ENCODE results near the gene MAGI1. TPM values are rescaled to one million over a fixed set of nuclear protein-coding genes. Genes with fewer than 3 reads are reported as not detected.

MAGI1 gene
- total and polyA plus RNA-seq, 2 donors (not counting 1 experiment from before 2014, with no cell fraction given), result 0.10 to 0.22 TPM

DNA sequence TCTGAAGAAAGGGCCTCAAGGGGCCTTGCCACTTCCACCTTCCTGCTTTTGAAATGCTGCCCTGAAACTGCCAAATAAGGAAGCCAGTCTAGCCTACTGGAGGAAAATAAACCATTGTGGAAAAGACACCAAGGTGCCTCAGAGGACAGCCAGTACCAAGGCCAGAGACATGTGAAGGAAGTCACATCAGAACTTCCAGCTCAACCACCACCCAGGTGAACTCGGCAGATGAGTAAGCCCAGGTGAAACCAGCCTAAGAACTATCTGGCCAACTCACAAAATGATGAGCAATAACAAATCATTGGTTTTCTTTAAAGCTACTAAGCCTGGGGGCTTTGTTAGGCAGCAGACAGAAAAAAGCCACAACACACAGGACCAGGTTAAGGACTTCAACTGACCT, 103.0 kb downstream of the MAGI1 start:
- H3K4me1 ChIP-seq (ENCODE audit: control insufficient read depth in 2 of 2, insufficient read depth in 2 of 2, low read length in 2 of 2), result no peaks in the 10 kb centered on the region
- ChIA-PET CTCF (no interaction called here), POLR2A (no interaction called here)
- ATAC-seq (ENCODE audit: low read depth) (no peak), DNase-seq (no peak)
- no peak overlapping the region for H3K4me2 ChIP-seq (replicated peaks; ENCODE audit: low read depth, low read length, poor library complexity, severe bottlenecking)
- no peak overlapping the region for H3K27ac ChIP-seq (ENCODE audit: low read length in 2 of 2)
- no peak overlapping the region for H3K9ac ChIP-seq (ENCODE audit: low read length)
- H4K20me1 ChIP-seq (ENCODE audit: control insufficient read depth, insufficient read depth, low read length, poor library complexity, severe bottlenecking), result no peaks in the 10 kb centered on the region
- Mint-ChIP-seq H3K4me3 (no peak overlapping the region), H3K27ac (no peak overlapping the region), H3K4me1 (no peaks in the 10 kb centered on the region), H3K9me3 (ENCODE audit: insufficient read depth) (peaks cover 4% of the 10 kb centered on the region), H3K27me3 (no peaks in the 10 kb centered on the region)
- no peaks in the 10 kb centered on the region for H3K36me3 ChIP-seq (replicated peaks in 1 of 2; ENCODE audit: control extremely low read depth in 1 of 2, control insufficient read depth in 1 of 2, extremely low read depth in 1 of 2, insufficient read depth in 2 of 2, low read length in 1 of 2)
- H3K9me3 ChIP-seq (ENCODE audit: control extremely low read depth in 1 of 3, control insufficient read depth in 2 of 3, insufficient read depth in 1 of 3, low read length in 2 of 3), result peaks cover 0 to 4% (median 0%) of the 10 kb centered on the region in 3 donors
- no peaks in the 10 kb centered on the region for H3K79me2 ChIP-seq (ENCODE audit: control insufficient read depth, insufficient read depth, low read length)
- 64% methylated on average over 1 of the region's 1 CpG for WGBS (ENCODE audit: insufficient coverage)
- intact Hi-C loops (cut with micrococcal nuclease), result no loop called here
- H3K27me3 ChIP-seq (replicated peaks in 1 of 4; ENCODE audit: control extremely low read depth in 1 of 4, control insufficient read depth in 3 of 4, insufficient read depth in 4 of 4, low read length in 3 of 4), result no peaks in the 10 kb centered on the region
- H3K4me3 ChIP-seq (ENCODE audit: control extremely low read depth in 1 of 5, extremely low read depth in 1 of 5, insufficient read depth in 1 of 5, low read depth in 2 of 5, low read length in 4 of 5), result no peak overlapping the region
- TF ChIP-seq, protein P1, sequence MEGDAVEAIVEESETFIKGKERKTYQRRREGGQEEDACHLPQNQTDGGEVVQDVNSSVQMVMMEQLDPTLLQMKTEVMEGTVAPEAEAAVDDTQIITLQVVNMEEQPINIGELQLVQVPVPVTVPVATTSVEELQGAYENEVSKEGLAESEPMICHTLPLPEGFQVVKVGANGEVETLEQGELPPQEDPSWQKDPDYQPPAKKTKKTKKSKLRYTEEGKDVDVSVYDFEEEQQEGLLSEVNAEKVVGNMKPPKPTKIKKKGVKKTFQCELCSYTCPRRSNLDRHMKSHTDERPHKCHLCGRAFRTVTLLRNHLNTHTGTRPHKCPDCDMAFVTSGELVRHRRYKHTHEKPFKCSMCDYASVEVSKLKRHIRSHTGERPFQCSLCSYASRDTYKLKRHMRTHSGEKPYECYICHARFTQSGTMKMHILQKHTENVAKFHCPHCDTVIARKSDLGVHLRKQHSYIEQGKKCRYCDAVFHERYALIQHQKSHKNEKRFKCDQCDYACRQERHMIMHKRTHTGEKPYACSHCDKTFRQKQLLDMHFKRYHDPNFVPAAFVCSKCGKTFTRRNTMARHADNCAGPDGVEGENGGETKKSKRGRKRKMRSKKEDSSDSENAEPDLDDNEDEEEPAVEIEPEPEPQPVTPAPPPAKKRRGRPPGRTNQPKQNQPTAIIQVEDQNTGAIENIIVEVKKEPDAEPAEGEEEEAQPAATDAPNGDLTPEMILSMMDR (IDR thresholded peaks at IDR 0.05), result no peak
- TF ChIP-seq EZH2 (IDR thresholded peaks at IDR 0.05; ENCODE audit: borderline replicate concordance, insufficient read depth, low read depth, low read length, poor library complexity, severe bottlenecking), result no peak
- no peak overlapping the region for H2AFZ ChIP-seq (ENCODE audit: insufficient read depth, low read depth, low read length, poor library complexity, severe bottlenecking)

DNA sequence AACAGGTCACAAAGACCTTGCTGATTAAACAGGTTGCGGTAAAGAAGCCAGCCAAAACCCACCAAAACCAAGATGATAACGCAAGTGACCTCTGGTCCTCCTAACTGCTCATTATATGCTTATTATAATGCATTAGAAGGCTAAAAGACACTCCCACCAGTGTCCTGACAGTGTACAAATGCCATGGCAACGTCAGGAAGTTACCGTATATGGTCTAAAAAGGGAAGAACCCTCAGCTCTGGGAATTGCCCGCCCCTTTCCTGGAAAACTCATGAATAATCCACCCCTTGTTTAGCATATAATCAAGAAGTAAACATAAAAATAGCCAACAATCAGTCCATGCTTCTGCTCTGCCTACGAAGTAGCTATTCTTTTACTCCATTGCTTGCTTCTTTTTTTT, 108.1 kb downstream of the MAGI1 start:
- WGBS (ENCODE audit: insufficient coverage), result 75% methylated on average over 3 of the region's 6 CpGs
- Mint-ChIP-seq H3K4me1 (no peaks in the 10 kb centered on the region), H3K9me3 (ENCODE audit: insufficient read depth) (peaks cover 4% of the 10 kb centered on the region), H3K4me3 (no peak overlapping the region), H3K27me3 (peaks cover 4% of the 10 kb centered on the region), H3K27ac (no peak overlapping the region)
- Histone ChIP-seq H4K20me1 (ENCODE audit: control insufficient read depth, insufficient read depth, low read length, poor library complexity, severe bottlenecking) (no peaks in the 10 kb centered on the region), H3K9me3 (ENCODE audit: control extremely low read depth in 1 of 3, control insufficient read depth in 2 of 3, insufficient read depth in 1 of 3, low read length in 2 of 3) (peaks cover 0 to 4% (median 0%) of the 10 kb centered on the region in 3 donors), H3K27ac (ENCODE audit: low read length in 2 of 2) (no peak overlapping the region), H2AFZ (ENCODE audit: insufficient read depth, low read depth, low read length, poor library complexity, severe bottlenecking) (no peak overlapping the region), H3K36me3 (replicated peaks in 1 of 2; ENCODE audit: control extremely low read depth in 1 of 2, control insufficient read depth in 1 of 2, extremely low read depth in 1 of 2, insufficient read depth in 2 of 2, low read length in 1 of 2) (no peaks in the 10 kb centered on the region), H3K9ac (ENCODE audit: low read length) (no peak overlapping the region), H3K27me3 (replicated peaks in 1 of 4; ENCODE audit: control extremely low read depth in 1 of 4, control insufficient read depth in 3 of 4, insufficient read depth in 4 of 4, low read length in 3 of 4) (no peaks in the 10 kb centered on the region), H3K79me2 (ENCODE audit: control insufficient read depth, insufficient read depth, low read length) (no peaks in the 10 kb centered on the region), H3K4me3 (ENCODE audit: control extremely low read depth in 1 of 5, extremely low read depth in 1 of 5, insufficient read depth in 1 of 5, low read depth in 2 of 5, low read length in 4 of 5) (no peak overlapping the region), H3K4me1 (ENCODE audit: control insufficient read depth in 2 of 2, insufficient read depth in 2 of 2, low read length in 2 of 2) (no peaks in the 10 kb centered on the region), H3K4me2 (replicated peaks; ENCODE audit: low read depth, low read length, poor library complexity, severe bottlenecking) (no peak overlapping the region)
- no peak for DNase-seq
- CTCF ChIA-PET, result no interaction called here
- ATAC-seq (ENCODE audit: low read depth), result no peak
- POLR2A ChIA-PET, result no interaction called here
- intact Hi-C loops (cut with micrococcal nuclease), result no loop called here
- TF ChIP-seq EZH2 (IDR thresholded peaks at IDR 0.05; ENCODE audit: borderline replicate concordance, insufficient read depth, low read depth, low read length, poor library complexity, severe bottlenecking), result no peak
